ENCODE measurements around the gene CAPN5.

DNA sequence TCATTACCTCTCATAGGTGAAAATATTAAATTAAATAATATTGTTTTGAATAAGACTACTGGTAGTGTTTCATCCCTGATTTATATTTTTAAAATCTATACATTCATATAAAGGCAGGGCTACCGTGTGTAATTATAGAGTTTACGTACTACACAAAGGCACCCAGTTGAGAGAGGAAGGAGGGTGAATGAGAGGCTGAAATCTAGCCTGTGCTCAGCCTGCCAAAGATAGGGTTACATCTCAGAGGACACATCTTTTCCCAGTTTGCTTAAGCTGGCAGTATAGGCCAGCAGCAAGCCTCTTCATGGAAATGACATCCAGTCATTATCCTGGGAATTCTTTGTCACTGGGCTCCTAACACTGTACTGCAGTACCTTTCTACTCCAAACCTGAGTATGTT, 40.0 kb upstream of the CAPN5 start:
- TF ChIP-seq POLR2A (IDR thresholded peaks at IDR 0.05; ENCODE audit: low read depth) (no peak), CTCF (IDR thresholded peaks at IDR 0.05) (no peak), POLR2AphosphoS5 (IDR thresholded peaks at IDR 0.05) (no peak)
